Liver (tissue), 3 donors: ENCODE data around the gene PLEKHH2.

Experiments used
- EGR1 ChIP-seq, 2 donors: IDR thresholded peaks; 2 replicates each; pipeline ENCODE4 v1.6.1; 2016 to 2018; ENCODE audit warnings: antibody characterized with exemption in 2 of 2, low read depth in 2 of 2
- FOXA1 ChIP-seq: IDR thresholded peaks from 2 replicates; pipeline ENCODE4 v1.6.1; 2016; ENCODE audit warnings: antibody characterized with exemption
- FOXA2 ChIP-seq: IDR thresholded peaks from 2 replicates; pipeline ENCODE4 v1.6.1; 2016; ENCODE audit warnings: antibody characterized with exemption
- GABPA ChIP-seq, 2 donors: IDR thresholded peaks in 1 of 2; conservative IDR thresholded peaks in 1 of 2; 2 replicates each; pipeline ENCODE4 v1.6.1; 2016; ENCODE audit warnings: antibody characterized with exemption in 2 of 2, mild to moderate bottlenecking in 1 of 2, moderate library complexity in 1 of 2
- JUND ChIP-seq, 2 donors: IDR thresholded peaks; 2 replicates each; pipeline ENCODE4 v1.6.1; 2016; ENCODE audit warnings: antibody characterized with exemption in 2 of 2
- SP1 ChIP-seq: IDR thresholded peaks from 2 replicates; pipeline ENCODE4 v1.6.1; 2018; ENCODE audit warnings: antibody characterized with exemption, mild to moderate bottlenecking
- TAF1 ChIP-seq: conservative IDR thresholded peaks from 2 replicates; pipeline ENCODE4 v1.6.1; 2016; ENCODE audit warnings: antibody characterized with exemption, mild to moderate bottlenecking
- YY1 ChIP-seq: IDR thresholded peaks from 2 replicates; pipeline ENCODE4 v1.6.1; 2016; ENCODE audit warnings: antibody characterized with exemption, mild to moderate bottlenecking
- ZBTB33 ChIP-seq: IDR thresholded peaks from 2 replicates; pipeline ENCODE4 v1.6.1; 2016; ENCODE audit warnings: antibody characterized with exemption
- TF ChIP-seq, protein P1 (sequence below): IDR thresholded peaks from 2 replicates; pipeline ENCODE4 v1.6.1; 2016; ENCODE audit warnings: antibody characterized with exemption, mild to moderate bottlenecking
- TF ChIP-seq, protein P2 (sequence below): fragments of 150-350 bp; IDR thresholded peaks from 2 replicates; pipeline ENCODE4 v1.5.1; 2017; ENCODE audit warnings: improper control_type of control experiment, low read depth, low read length; ENCODE audit not compliant: missing input control
- TF ChIP-seq, protein P3 (sequence below): IDR thresholded peaks from 2 replicates; pipeline ENCODE4 v1.6.1; 2016; ENCODE audit warnings: antibody characterized with exemption
- TF ChIP-seq, protein P4 (sequence below): IDR thresholded peaks from 2 replicates; pipeline ENCODE4 v1.6.1; 2016; ENCODE audit warnings: antibody characterized with exemption
- donor health status: healthy.
- donor health status: healthy.

GRCh38 chr2:43791035-43791765 lies 154.1 kb downstream of the PLEKHH2 start:
- TF ChIP-seq, protein P1, sequence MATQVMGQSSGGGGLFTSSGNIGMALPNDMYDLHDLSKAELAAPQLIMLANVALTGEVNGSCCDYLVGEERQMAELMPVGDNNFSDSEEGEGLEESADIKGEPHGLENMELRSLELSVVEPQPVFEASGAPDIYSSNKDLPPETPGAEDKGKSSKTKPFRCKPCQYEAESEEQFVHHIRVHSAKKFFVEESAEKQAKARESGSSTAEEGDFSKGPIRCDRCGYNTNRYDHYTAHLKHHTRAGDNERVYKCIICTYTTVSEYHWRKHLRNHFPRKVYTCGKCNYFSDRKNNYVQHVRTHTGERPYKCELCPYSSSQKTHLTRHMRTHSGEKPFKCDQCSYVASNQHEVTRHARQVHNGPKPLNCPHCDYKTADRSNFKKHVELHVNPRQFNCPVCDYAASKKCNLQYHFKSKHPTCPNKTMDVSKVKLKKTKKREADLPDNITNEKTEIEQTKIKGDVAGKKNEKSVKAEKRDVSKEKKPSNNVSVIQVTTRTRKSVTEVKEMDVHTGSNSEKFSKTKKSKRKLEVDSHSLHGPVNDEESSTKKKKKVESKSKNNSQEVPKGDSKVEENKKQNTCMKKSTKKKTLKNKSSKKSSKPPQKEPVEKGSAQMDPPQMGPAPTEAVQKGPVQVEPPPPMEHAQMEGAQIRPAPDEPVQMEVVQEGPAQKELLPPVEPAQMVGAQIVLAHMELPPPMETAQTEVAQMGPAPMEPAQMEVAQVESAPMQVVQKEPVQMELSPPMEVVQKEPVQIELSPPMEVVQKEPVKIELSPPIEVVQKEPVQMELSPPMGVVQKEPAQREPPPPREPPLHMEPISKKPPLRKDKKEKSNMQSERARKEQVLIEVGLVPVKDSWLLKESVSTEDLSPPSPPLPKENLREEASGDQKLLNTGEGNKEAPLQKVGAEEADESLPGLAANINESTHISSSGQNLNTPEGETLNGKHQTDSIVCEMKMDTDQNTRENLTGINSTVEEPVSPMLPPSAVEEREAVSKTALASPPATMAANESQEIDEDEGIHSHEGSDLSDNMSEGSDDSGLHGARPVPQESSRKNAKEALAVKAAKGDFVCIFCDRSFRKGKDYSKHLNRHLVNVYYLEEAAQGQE: no peak
- TF ChIP-seq, protein P2, sequence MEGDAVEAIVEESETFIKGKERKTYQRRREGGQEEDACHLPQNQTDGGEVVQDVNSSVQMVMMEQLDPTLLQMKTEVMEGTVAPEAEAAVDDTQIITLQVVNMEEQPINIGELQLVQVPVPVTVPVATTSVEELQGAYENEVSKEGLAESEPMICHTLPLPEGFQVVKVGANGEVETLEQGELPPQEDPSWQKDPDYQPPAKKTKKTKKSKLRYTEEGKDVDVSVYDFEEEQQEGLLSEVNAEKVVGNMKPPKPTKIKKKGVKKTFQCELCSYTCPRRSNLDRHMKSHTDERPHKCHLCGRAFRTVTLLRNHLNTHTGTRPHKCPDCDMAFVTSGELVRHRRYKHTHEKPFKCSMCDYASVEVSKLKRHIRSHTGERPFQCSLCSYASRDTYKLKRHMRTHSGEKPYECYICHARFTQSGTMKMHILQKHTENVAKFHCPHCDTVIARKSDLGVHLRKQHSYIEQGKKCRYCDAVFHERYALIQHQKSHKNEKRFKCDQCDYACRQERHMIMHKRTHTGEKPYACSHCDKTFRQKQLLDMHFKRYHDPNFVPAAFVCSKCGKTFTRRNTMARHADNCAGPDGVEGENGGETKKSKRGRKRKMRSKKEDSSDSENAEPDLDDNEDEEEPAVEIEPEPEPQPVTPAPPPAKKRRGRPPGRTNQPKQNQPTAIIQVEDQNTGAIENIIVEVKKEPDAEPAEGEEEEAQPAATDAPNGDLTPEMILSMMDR: no peak
- TF ChIP-seq FOXA1: no peak
- TF ChIP-seq, protein P3, sequence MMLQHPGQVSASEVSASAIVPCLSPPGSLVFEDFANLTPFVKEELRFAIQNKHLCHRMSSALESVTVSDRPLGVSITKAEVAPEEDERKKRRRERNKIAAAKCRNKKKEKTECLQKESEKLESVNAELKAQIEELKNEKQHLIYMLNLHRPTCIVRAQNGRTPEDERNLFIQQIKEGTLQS: no peak
- no peak for TF ChIP-seq SP1
- TF ChIP-seq JUND (IDR thresholded peaks at IDR 0.05): no peak
- no peak for TF ChIP-seq TAF1
- TF ChIP-seq GABPA (IDR thresholded peaks at IDR 0.05 in 1 of 2, conservative IDR thresholded peaks at IDR 0.05 in 1 of 2): no peak
- TF ChIP-seq ZBTB33: no peak
- TF ChIP-seq, protein P4, sequence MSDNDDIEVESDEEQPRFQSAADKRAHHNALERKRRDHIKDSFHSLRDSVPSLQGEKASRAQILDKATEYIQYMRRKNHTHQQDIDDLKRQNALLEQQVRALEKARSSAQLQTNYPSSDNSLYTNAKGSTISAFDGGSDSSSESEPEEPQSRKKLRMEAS: no peak
- no peak for TF ChIP-seq FOXA2
- TF ChIP-seq YY1: no peak
- no peak for TF ChIP-seq EGR1 (IDR thresholded peaks at IDR 0.05; ENCODE audit: low read depth in 2 of 2)
